ENCODE data around the gene SGCD. TPM values are rescaled to one million over a fixed set of nuclear protein-coding genes. Genes with fewer than 3 reads are reported as not detected.

SGCD gene
- total and polyA plus RNA-seq, 2 experiments from 2014 or later = 0.77 to 1.3 TPM

DNA sequence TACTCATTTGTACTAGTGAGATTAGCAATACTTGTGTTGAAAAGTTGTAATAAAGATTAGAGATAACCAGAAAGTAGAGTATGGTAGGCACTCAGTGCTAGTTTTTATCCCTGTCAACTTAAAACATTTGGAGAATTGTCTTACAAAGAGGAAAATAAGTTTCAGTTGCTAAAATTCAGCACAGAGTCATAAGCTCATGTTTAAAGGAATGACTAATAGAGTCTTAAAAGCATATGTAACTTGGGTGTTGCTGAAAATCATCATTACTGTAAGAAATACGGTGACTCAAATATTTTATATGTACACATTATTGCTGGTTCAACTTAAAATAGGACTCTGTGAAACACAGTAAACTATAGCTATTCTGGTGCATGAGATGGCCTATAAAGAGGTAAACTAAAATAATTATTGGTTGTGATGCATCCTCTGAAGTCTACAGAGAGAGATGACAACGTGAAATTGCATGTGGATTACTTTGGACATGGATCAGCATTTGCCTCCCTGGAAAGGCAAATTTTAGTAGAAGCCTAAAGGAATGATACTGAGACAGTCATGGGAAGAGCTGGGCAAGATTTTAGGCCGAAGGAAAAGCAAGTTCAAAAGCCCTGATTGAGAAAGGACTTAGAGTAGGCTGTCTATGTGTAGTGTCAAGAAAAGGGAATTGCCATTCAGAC, 34.6 kb downstream of the SGCD start:
- H3K27ac ChIP-seq = no peak overlapping the region
- no peak overlapping the region for H3K4me3 ChIP-seq
- no peaks in the 10 kb centered on the region for H3K27me3 ChIP-seq
- no peak for DNase-seq (ENCODE audit: low read depth in 1 of 2, low spot score in 1 of 2)
- TF ChIP-seq, protein P1, sequence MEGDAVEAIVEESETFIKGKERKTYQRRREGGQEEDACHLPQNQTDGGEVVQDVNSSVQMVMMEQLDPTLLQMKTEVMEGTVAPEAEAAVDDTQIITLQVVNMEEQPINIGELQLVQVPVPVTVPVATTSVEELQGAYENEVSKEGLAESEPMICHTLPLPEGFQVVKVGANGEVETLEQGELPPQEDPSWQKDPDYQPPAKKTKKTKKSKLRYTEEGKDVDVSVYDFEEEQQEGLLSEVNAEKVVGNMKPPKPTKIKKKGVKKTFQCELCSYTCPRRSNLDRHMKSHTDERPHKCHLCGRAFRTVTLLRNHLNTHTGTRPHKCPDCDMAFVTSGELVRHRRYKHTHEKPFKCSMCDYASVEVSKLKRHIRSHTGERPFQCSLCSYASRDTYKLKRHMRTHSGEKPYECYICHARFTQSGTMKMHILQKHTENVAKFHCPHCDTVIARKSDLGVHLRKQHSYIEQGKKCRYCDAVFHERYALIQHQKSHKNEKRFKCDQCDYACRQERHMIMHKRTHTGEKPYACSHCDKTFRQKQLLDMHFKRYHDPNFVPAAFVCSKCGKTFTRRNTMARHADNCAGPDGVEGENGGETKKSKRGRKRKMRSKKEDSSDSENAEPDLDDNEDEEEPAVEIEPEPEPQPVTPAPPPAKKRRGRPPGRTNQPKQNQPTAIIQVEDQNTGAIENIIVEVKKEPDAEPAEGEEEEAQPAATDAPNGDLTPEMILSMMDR (IDR thresholded peaks at IDR 0.05; ENCODE audit: low read depth, low read length) = no peak
- no peaks in the 10 kb centered on the region for H3K4me1 ChIP-seq (ENCODE audit: low read depth)
- H3K36me3 ChIP-seq = no peaks in the 10 kb centered on the region
- no peaks in the 10 kb centered on the region for H3K9me3 ChIP-seq (ENCODE audit: low read depth)

DNA sequence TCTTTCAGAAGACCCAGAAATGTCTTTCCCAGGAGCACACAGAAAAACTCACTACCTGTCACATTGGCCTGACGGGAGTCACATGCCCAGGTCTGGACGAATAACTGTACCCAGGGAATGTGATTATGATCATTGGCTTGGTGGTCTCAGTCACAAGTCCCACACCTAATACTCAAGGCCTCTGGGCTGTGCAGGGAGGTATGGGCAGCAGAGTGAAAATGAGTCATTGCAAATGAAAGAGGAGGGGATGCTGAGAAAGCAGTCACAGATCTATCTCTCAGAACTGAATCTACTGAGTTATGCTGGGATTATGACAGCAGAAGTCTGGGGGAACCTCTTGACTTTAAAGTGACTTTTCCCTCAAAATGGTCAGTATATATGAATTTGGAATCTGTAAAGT, 36.9 kb downstream of the SGCD start:
- no peak overlapping the region for H3K4me3 ChIP-seq
- H3K36me3 ChIP-seq = no peaks in the 10 kb centered on the region
- no peak for DNase-seq (ENCODE audit: low read depth in 1 of 2, low spot score in 1 of 2)
- H3K9me3 ChIP-seq (ENCODE audit: low read depth) = no peaks in the 10 kb centered on the region
- H3K27ac ChIP-seq = no peak overlapping the region
- TF ChIP-seq, protein P1 (IDR thresholded peaks at IDR 0.05; ENCODE audit: low read depth, low read length) = no peak
- H3K4me1 ChIP-seq (ENCODE audit: low read depth) = no peaks in the 10 kb centered on the region
- no peaks in the 10 kb centered on the region for H3K27me3 ChIP-seq

DNA sequence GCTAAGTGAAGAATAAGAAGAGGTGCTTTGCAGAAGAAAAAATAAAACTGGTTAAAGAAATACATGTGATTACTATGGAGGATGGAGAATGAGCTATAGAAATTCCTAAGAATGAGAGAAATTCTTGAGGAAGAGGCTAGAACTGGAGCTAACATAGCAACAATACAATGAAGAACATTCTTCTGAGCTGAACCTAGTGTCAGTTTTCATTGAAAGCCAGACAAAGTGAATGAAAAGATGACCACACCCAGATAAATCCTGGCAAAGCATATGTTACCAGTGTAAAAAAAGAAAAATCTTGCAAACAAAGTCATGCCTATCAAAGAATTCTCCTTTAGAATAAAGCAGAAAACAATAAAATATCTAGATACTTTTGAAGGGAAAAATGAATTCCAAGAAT, 39.6 kb downstream of the SGCD start:
- TF ChIP-seq, protein P1 (IDR thresholded peaks at IDR 0.05; ENCODE audit: low read depth, low read length) = no peak

DNA sequence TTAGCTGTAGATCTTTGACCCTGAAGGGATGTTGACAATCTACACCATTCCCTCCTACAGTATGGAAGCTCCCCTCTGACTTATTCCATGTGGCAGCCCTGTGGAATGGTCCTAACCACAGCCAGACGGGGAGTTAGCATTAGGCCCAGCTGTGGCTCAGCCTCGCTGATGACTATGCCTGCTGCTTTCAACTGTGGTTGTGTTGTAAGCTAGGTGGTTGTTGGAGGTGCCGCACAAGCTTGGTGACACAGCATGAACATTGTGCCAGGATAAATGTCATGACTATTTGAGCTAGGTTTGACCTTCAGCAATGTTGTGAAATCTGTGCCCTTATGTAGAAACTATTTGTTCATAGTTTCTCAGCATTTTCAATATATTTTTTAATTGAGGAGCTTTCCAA, 40.6 kb downstream of the SGCD start:
- TF ChIP-seq, protein P1 (IDR thresholded peaks at IDR 0.05; ENCODE audit: low read depth, low read length) = no peak
- Histone ChIP-seq H3K4me1 (ENCODE audit: low read depth) (no peaks in the 10 kb centered on the region), H3K27me3 (no peaks in the 10 kb centered on the region), H3K4me3 (no peak overlapping the region), H3K27ac (no peak overlapping the region), H3K36me3 (no peaks in the 10 kb centered on the region), H3K9me3 (ENCODE audit: low read depth) (no peaks in the 10 kb centered on the region)
- peak in 1 of 2 donors; percentile 78 for DNase-seq (ENCODE audit: low read depth in 1 of 2, low spot score in 1 of 2)

More for the DNA sequence above, 39.6 kb downstream of the SGCD start:
- Histone ChIP-seq H3K4me3 (no peak overlapping the region), H3K36me3 (no peaks in the 10 kb centered on the region), H3K4me1 (ENCODE audit: low read depth) (no peaks in the 10 kb centered on the region), H3K27me3 (no peaks in the 10 kb centered on the region), H3K27ac (no peak overlapping the region), H3K9me3 (ENCODE audit: low read depth) (no peaks in the 10 kb centered on the region)
- DNase-seq (ENCODE audit: low read depth in 1 of 2, low spot score in 1 of 2) = no peak

DNA sequence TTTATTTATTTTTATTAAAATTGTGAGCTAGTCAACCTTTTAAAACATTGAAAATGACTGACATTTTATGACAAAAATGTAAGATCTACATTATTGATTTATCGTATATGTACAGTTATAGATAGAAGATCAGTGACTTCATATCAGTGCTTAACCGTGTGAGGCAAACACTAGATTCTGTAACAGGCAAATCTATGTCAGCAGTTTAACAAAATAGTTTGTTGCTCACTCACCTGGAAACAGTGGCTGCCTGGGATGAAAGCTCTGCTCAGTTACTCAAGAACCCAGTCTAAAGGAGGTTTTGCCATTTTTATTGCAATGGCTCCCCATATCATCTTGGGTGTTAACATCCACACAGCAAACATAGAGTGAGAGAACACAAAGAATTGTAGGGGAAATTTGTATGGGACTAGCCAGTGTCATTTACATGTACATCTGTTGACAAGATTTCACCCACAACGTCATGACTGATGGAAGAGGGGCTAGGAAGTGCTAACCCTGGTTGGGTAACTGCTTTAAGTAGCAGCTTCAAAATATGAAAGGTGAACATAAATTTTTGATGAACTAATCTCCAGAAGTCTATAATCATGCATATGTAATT, 49.0 kb downstream of the SGCD start:
- DNase-seq (ENCODE audit: low read depth in 1 of 2, low spot score in 1 of 2) = no peak
- H3K27ac ChIP-seq = no peak overlapping the region
- H3K27me3 ChIP-seq = no peaks in the 10 kb centered on the region
- no peak overlapping the region for H3K4me3 ChIP-seq
- no peaks in the 10 kb centered on the region for H3K4me1 ChIP-seq (ENCODE audit: low read depth)
- TF ChIP-seq, protein P1 (IDR thresholded peaks at IDR 0.05; ENCODE audit: low read depth, low read length) = no peak
- no peaks in the 10 kb centered on the region for H3K36me3 ChIP-seq
- no peaks in the 10 kb centered on the region for H3K9me3 ChIP-seq (ENCODE audit: low read depth)
